Measurements from ENCODE around the gene MAK.
"Not testable (repeated sequence)": the region's sequence is repeated elsewhere in the genome, so short reads cannot be mapped to it uniquely, and the experiment has no call there.

MAK gene

DNA sequence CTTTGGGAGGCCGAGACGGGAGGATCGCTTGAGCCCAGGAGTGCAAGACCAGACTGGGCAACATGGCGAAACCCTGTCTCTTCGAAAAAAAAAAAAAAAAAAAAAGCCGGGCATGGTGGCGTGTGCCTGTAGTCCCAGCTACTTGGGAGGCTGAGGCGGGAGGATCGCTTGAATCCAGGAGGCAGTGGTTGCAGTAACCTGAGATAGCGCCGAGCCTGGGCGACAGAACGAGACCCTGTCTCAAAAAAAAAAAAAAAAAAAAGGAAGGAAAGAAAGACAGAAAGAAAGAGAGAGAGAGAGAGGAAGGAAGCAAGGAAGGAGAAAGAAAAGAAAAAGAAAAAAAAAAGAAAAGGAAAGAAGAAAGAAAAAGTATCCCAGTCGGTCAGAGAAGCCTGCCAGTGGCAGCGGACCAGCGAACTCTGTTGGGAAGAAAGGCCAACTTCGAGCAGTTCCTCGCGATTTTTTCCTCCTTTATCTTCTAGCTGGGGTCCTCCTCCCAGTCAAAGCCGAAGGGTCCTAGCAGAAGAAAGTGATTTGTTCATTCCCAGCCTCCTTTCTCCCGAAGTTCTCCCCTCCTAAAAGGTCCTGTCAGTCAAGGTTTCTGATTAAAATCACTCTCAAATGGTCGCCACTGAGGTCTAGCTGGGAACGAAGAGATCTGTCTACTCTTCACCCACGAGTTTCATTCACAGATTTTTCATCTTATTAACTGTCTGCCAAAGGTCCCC is 46.1 kb upstream of the MAK start:
- Histone ChIP-seq H4K20me1 (ENCODE audit: insufficient read depth, low read length) (no peaks in the 10 kb centered on the region), H3K4me1 (ENCODE audit: insufficient read depth, low read length) (no peaks in the 10 kb centered on the region), H3K27me3 (ENCODE audit: insufficient read depth, low read length, poor library complexity) (no peaks in the 10 kb centered on the region), H2AFZ (ENCODE audit: low read depth, low read length) (no peak overlapping the region), H3K9me3 (ENCODE audit: insufficient read depth, low read length, severe bottlenecking) (no peaks in the 10 kb centered on the region), H3K9ac (ENCODE audit: low read depth, low read length) (no peak overlapping the region), H3K4me2 (ENCODE audit: insufficient read depth, low read length) (no peak overlapping the region), H3K4me3 (ENCODE audit: low read depth in 1 of 2, low read length in 2 of 2) (no peak overlapping the region), H3K79me2 (ENCODE audit: insufficient read depth, low read length) (no peaks in the 10 kb centered on the region), H3K27ac (ENCODE audit: low read length) (no peak overlapping the region), H3K36me3 (ENCODE audit: insufficient read depth, low read length) (no peaks in the 10 kb centered on the region)
- DNase-seq (no peak), ATAC-seq (ENCODE audit: insufficient read depth, low read depth) (no peak)
- TF ChIP-seq, protein P1, sequence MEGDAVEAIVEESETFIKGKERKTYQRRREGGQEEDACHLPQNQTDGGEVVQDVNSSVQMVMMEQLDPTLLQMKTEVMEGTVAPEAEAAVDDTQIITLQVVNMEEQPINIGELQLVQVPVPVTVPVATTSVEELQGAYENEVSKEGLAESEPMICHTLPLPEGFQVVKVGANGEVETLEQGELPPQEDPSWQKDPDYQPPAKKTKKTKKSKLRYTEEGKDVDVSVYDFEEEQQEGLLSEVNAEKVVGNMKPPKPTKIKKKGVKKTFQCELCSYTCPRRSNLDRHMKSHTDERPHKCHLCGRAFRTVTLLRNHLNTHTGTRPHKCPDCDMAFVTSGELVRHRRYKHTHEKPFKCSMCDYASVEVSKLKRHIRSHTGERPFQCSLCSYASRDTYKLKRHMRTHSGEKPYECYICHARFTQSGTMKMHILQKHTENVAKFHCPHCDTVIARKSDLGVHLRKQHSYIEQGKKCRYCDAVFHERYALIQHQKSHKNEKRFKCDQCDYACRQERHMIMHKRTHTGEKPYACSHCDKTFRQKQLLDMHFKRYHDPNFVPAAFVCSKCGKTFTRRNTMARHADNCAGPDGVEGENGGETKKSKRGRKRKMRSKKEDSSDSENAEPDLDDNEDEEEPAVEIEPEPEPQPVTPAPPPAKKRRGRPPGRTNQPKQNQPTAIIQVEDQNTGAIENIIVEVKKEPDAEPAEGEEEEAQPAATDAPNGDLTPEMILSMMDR (IDR thresholded peaks at IDR 0.05; ENCODE audit: borderline replicate concordance, extremely low read depth, low read length, poor library complexity, severe bottlenecking), result no peak
- no peak for TF ChIP-seq EZH2 (IDR thresholded peaks at IDR 0.05; ENCODE audit: borderline replicate concordance, low read depth, low read length, severe bottlenecking)

DNA sequence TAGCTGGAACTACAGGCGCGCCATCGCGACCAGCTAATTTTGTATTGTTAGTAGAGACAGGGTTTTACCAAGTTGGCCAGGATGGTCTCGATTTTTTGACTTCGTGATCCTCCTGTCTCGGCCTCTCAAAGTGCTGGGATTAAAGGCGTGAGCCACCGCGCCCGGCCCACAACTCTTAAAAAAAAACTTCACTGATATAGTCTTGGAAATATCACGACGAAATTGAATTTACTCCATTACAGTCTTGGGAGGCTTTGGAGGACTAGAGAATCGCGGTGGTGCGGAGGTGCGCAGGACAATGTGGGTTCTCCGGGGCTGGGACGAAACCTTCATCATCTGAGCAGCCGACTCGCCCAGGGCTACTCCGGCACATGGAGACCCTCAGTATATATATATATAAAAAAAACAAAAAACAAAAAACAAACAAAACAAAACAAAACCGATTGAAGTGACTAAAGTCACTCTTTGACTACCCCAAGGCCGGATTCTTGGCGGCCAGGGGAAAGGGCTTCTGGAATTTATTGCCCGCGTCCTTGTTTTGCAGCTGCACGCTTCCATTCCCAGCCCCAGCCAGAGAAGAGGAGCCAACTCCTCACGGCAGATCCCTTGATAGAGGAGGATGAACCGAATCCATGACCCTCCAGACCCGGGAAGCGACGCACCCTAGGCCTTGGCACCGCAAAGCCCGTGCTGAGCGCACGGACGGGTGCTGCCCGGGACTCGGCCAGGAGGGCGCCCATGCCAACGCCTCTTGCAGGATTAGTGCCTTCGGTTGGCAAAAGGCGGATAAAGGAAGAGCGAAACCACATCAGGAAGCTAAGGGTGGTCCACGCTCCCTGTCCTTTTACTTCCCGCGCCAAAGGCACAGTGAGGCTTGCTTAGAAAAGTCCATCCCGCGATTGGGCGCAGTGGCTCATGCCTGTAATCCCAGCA is 45.2 kb upstream of the MAK start:
- H3K9ac ChIP-seq (ENCODE audit: low read depth, low read length), result no peak overlapping the region
- TF ChIP-seq, protein P1 (IDR thresholded peaks at IDR 0.05; ENCODE audit: borderline replicate concordance, extremely low read depth, low read length, poor library complexity, severe bottlenecking), result no peak
- TF ChIP-seq EZH2 (IDR thresholded peaks at IDR 0.05; ENCODE audit: borderline replicate concordance, low read depth, low read length, severe bottlenecking), result no peak
- no peak for ATAC-seq (ENCODE audit: insufficient read depth, low read depth)

DNA sequence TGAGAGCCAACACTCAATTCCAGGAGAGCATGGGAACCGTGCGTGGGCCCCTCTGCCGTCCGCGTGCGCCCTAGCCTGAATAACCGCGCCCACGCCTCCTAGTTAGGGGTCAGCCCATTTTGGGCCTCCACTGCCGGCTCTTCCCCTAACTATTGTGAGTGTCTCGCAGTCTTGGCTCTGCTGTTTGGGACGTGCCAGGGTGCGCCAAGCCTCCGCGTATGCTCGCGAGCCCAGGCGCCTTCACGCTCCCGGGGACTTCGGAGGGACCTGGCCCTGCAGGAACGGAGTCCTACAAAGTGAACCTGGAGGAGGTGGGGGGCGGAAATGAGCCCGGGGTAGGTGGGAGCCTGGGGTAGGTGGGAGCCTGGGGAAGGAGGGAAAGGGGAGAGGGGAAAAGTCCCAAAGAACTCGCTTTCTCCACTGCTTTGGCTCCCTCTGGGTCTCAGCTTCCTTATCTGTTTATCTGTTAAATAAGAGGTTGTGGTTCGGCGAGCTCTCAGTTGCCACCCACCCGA is 44.4 kb upstream of the MAK start:
- Histone ChIP-seq H3K27me3 (ENCODE audit: insufficient read depth, low read length, poor library complexity) (no peaks in the 10 kb centered on the region), H3K27ac (ENCODE audit: low read length) (no peak overlapping the region), H3K4me2 (ENCODE audit: insufficient read depth, low read length) (no peak overlapping the region), H4K20me1 (ENCODE audit: insufficient read depth, low read length) (no peaks in the 10 kb centered on the region), H3K9ac (ENCODE audit: low read depth, low read length) (no peak overlapping the region), H3K36me3 (ENCODE audit: insufficient read depth, low read length) (no peaks in the 10 kb centered on the region), H3K79me2 (ENCODE audit: insufficient read depth, low read length) (no peaks in the 10 kb centered on the region), H3K4me1 (ENCODE audit: insufficient read depth, low read length) (no peaks in the 10 kb centered on the region), H3K4me3 (ENCODE audit: low read depth in 1 of 2, low read length in 2 of 2) (no peak overlapping the region), H3K9me3 (ENCODE audit: insufficient read depth, low read length, severe bottlenecking) (no peaks in the 10 kb centered on the region), H2AFZ (ENCODE audit: low read depth, low read length) (no peak overlapping the region)
- DNase-seq, result no peak
- ATAC-seq (ENCODE audit: insufficient read depth, low read depth), result no peak
- TF ChIP-seq EZH2 (IDR thresholded peaks at IDR 0.05; ENCODE audit: borderline replicate concordance, low read depth, low read length, severe bottlenecking), result no peak
- TF ChIP-seq, protein P1 (IDR thresholded peaks at IDR 0.05; ENCODE audit: borderline replicate concordance, extremely low read depth, low read length, poor library complexity, severe bottlenecking), result no peak

More for the DNA sequence above, 45.2 kb upstream of the MAK start:
- Histone ChIP-seq H3K9me3 (ENCODE audit: insufficient read depth, low read length, severe bottlenecking) (no peaks in the 10 kb centered on the region), H3K4me1 (ENCODE audit: insufficient read depth, low read length) (no peaks in the 10 kb centered on the region), H3K4me3 (ENCODE audit: low read depth in 1 of 2, low read length in 2 of 2) (no peak overlapping the region), H3K79me2 (ENCODE audit: insufficient read depth, low read length) (no peaks in the 10 kb centered on the region), H2AFZ (ENCODE audit: low read depth, low read length) (no peak overlapping the region), H3K4me2 (ENCODE audit: insufficient read depth, low read length) (no peak overlapping the region), H4K20me1 (ENCODE audit: insufficient read depth, low read length) (no peaks in the 10 kb centered on the region), H3K36me3 (ENCODE audit: insufficient read depth, low read length) (no peaks in the 10 kb centered on the region), H3K27ac (ENCODE audit: low read length) (no peak overlapping the region), H3K27me3 (ENCODE audit: insufficient read depth, low read length, poor library complexity) (no peaks in the 10 kb centered on the region)
- no peak for DNase-seq

DNA sequence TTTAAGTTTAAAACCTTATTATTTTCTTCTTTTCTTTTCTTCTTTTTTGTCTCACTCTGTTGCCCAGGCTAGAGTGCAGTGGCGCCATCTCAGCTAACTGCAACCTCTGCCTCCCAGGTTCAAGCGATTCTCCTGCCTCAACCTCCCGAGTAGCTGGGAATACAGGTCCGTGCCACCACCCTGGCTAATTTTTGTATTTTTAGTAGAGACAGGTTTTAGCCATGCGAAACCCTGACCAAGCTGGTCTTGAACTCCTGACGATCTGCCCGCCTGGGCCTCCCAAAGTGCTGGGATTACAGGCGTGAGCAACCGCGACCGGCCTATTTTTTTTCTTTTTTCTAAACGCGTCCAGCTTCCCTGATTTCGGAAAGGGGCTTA is 43.9 kb upstream of the MAK start:
- H3K9ac ChIP-seq (ENCODE audit: low read depth, low read length); H3K4me2 ChIP-seq (ENCODE audit: insufficient read depth, low read length); H2AFZ ChIP-seq (ENCODE audit: low read depth, low read length); H3K9me3 ChIP-seq (ENCODE audit: insufficient read depth, low read length, severe bottlenecking); H3K4me1 ChIP-seq (ENCODE audit: insufficient read depth, low read length); H4K20me1 ChIP-seq (ENCODE audit: insufficient read depth, low read length); DNase-seq; H3K4me3 ChIP-seq (ENCODE audit: low read depth in 1 of 2, low read length in 2 of 2); ATAC-seq (ENCODE audit: insufficient read depth, low read depth); H3K36me3 ChIP-seq (ENCODE audit: insufficient read depth, low read length); H3K27ac ChIP-seq (ENCODE audit: low read length); H3K27me3 ChIP-seq (ENCODE audit: insufficient read depth, low read length, poor library complexity); H3K79me2 ChIP-seq (ENCODE audit: insufficient read depth, low read length): not testable (repeated sequence)

Measured in DND-41 (cell line).